Chondrocyte (in vitro differentiated cells): ENCODE data around the gene PHC3. TPM values are rescaled to one million over a fixed set of nuclear protein-coding genes. Genes with fewer than 3 reads are reported as not detected.

Experiments
- DNase-seq: peaks from one replicate; pipeline ENCODE4 v3.0.0; 2021; ENCODE audit warnings: mixed read lengths, low spot score
- H3K27ac Mint-ChIP-seq: one replicate; pipeline ENCODE4 v1.8.0; 2021; ENCODE audit warnings: mild to moderate bottlenecking, moderate library complexity, mixed read lengths; ENCODE audit not compliant: unreplicated experiment
- H3K27me3 Mint-ChIP-seq: 2 replicates; pipeline ENCODE4 v1.8.0; 2021; ENCODE audit warnings: low read depth, mixed read lengths
- H3K36me3 Mint-ChIP-seq: 2 replicates; pipeline ENCODE4 v1.8.0; 2021; ENCODE audit warnings: low read depth, mixed read lengths
- H3K4me1 Mint-ChIP-seq: 2 replicates; pipeline ENCODE4 v1.8.0; 2021; ENCODE audit warnings: low read depth, mild to moderate bottlenecking, mixed read lengths
- H3K4me3 Mint-ChIP-seq: one replicate; pipeline ENCODE4 v1.8.0; 2021; ENCODE audit warnings: mild to moderate bottlenecking, moderate library complexity, mixed read lengths; ENCODE audit not compliant: unreplicated experiment
- H3K9me3 Mint-ChIP-seq: 2 replicates; pipeline ENCODE4 v1.8.0; 2021; ENCODE audit warnings: low read depth, mixed read lengths
- CTCF ChIP-seq: fragments of 200-600 bp; sonication (generic); IDR thresholded peaks from 2 replicates; pipeline ENCODE4 v1.5.0; 2021; ENCODE audit warnings: antibody characterized with exemption, mild to moderate bottlenecking, moderate library complexity
- total RNA-seq: library from RNA; stranded (reverse); gene quantifications from 3 replicates; pipeline ENCODE4 v1.2.1, GENCODE V29; 2021

PHC3 gene
- total RNA-seq, 1 donor from 2014 or later, result 45.8 TPM

- Mint-ChIP-seq H3K9me3 (no peaks in the 10 kb centered on the region), H3K36me3 (peaks cover 36% of the 10 kb centered on the region), H3K27me3 (no peaks in the 10 kb centered on the region), H3K4me1 (peaks cover 5% of the 10 kb centered on the region), H3K4me3 (no peak overlapping the region), H3K27ac (no peak overlapping the region)
- DNase-seq, result no peak
- TF ChIP-seq CTCF, result no peak
Measured at GRCh38 chr3:170100944-170101343, 80.6 kb downstream of the PHC3 start.

- no peak for DNase-seq
- peaks cover 48% of the 10 kb centered on the region for H3K36me3 Mint-ChIP-seq
- H3K27me3 Mint-ChIP-seq, result no peaks in the 10 kb centered on the region
- no peak overlapping the region for H3K27ac Mint-ChIP-seq
- TF ChIP-seq CTCF, result no peak
- peaks cover 5% of the 10 kb centered on the region for H3K4me1 Mint-ChIP-seq
- no peaks in the 10 kb centered on the region for H3K9me3 Mint-ChIP-seq
- no peak overlapping the region for H3K4me3 Mint-ChIP-seq
Measured at GRCh38 chr3:170098753-170099152, 82.8 kb downstream of the PHC3 start.

- Mint-ChIP-seq H3K9me3 (no peaks in the 10 kb centered on the region), H3K27ac (no peak overlapping the region), H3K27me3 (no peaks in the 10 kb centered on the region), H3K4me1 (peaks cover 5% of the 10 kb centered on the region), H3K36me3 (peaks cover 39% of the 10 kb centered on the region), H3K4me3 (no peak overlapping the region)
- DNase-seq, result no peak
- TF ChIP-seq CTCF, result no peak
Measured at GRCh38 chr3:170096342-170096741, 85.2 kb downstream of the PHC3 start.

GRCh38 chr3:170095771-170096170, 85.8 kb downstream of the PHC3 start:
- Mint-ChIP-seq H3K4me3 (no peak overlapping the region), H3K4me1 (peaks cover 4% of the 10 kb centered on the region), H3K27ac (no peak overlapping the region), H3K9me3 (no peaks in the 10 kb centered on the region), H3K27me3 (no peaks in the 10 kb centered on the region), H3K36me3 (peaks cover 39% of the 10 kb centered on the region)
- DNase-seq, result no peak
- no peak for TF ChIP-seq CTCF

- H3K27me3 Mint-ChIP-seq, result no peaks in the 10 kb centered on the region
- H3K36me3 Mint-ChIP-seq, result peaks cover 29% of the 10 kb centered on the region
- no peak overlapping the region for H3K4me3 Mint-ChIP-seq
- no peaks in the 10 kb centered on the region for H3K9me3 Mint-ChIP-seq
- TF ChIP-seq CTCF, result no peak
- H3K27ac Mint-ChIP-seq, result no peak overlapping the region
- no peak for DNase-seq
- no peaks in the 10 kb centered on the region for H3K4me1 Mint-ChIP-seq
Measured at GRCh38 chr3:170092907-170093306, 88.6 kb downstream of the PHC3 start.
